ENCODE measurements around the gene LYSMD2. TPM values are rescaled to one million over a fixed set of nuclear protein-coding genes. Genes with fewer than 3 reads are reported as not detected.

The LYSMD2 gene
- polyA plus RNA-seq, 2 of the 4 experiments (the other 2 are of a cell fraction) = 18.3 to 29.2 TPM

GRCh38 chr15:51750186-51750585 is 12.7 kb upstream of the LYSMD2 start:
- no peak overlapping the region for H3K4me2 ChIP-seq
- 35% methylated on average over 4 of the region's 4 CpGs for WGBS (ENCODE audit: missing lambda C conversion rate)
- H3K4me3 ChIP-seq = no peak overlapping the region
- TF ChIP-seq TFCP2L1 (CRISPR knock-in tag; IDR thresholded peaks at IDR 0.05) (no peak), SMC3 (IDR thresholded peaks at IDR 0.05) (no peak), FOXS1 (CRISPR knock-in tag; IDR thresholded peaks at IDR 0.05) (no peak), CTCF (IDR thresholded peaks at IDR 0.05) (no peak), PHF8 (IDR thresholded peaks at IDR 0.05; ENCODE audit: borderline replicate concordance, low read depth) (no peak), CBX2 (IDR thresholded peaks at IDR 0.05; ENCODE audit: borderline replicate concordance, low read depth) (no peak), ZC3H11A (IDR thresholded peaks at IDR 0.05) (no peak), CHD4 (IDR thresholded peaks at IDR 0.05; ENCODE audit: borderline replicate concordance) (no peak), NFE2L2 (conservative IDR thresholded peaks at IDR 0.05; ENCODE audit: low read length) (no peak), ELK1 (IDR thresholded peaks at IDR 0.05; ENCODE audit: low read depth, low read length) (no peak), SREBF2 (IDR thresholded peaks at IDR 0.05) (no peak), KDM1A (IDR thresholded peaks at IDR 0.05; ENCODE audit: low read depth) (no peak), HMGXB4 (CRISPR knock-in tag; IDR thresholded peaks at IDR 0.05; ENCODE audit: borderline replicate concordance) (no peak), KDM5A (IDR thresholded peaks at IDR 0.05) (no peak), CBX8 (IDR thresholded peaks at IDR 0.05) (no peak), NPAS2 (CRISPR knock-in tag; IDR thresholded peaks at IDR 0.05; ENCODE audit: borderline replicate concordance) (no peak), EHF (CRISPR knock-in tag; IDR thresholded peaks at IDR 0.05) (no peak)
- H3K27ac ChIP-seq = no peak overlapping the region
- DNase-seq (ENCODE audit: low read depth in 1 of 2, low spot score in 1 of 2) = no peak
- H3K4me1 ChIP-seq = peaks cover 3% of the 10 kb centered on the region; the same call in 1 of the 3 replicates
- ChIA-PET CTCF (interaction anchor here (16.6 kb wide), 1 partner anchor 23 kb away, joined by 193 read pairs; no protein-coding TSS in a partner anchor), POLR2A (no interaction called here)
- no peak for ATAC-seq
- FAIRE-seq = no peak
- no peaks in the 10 kb centered on the region for H3K9me3 ChIP-seq

GRCh38 chr15:51749307-51749706 is 11.9 kb upstream of the LYSMD2 start:
- FAIRE-seq = no peak
- POLR2A ChIA-PET = interaction anchor here (0.7 kb wide), 1 partner anchor 9 kb away, joined by 3 read pairs; no protein-coding TSS in a partner anchor

More at GRCh38 chr15:51749307-51749706, 11.9 kb upstream of the LYSMD2 start:
- TF ChIP-seq FOSB (CRISPR knock-in tag; IDR thresholded peaks at IDR 0.05) (no peak), CBX8 (IDR thresholded peaks at IDR 0.05) (peak; percentile 85; the same call in 1 of the 2 replicates), RCOR1 (IDR thresholded peaks at IDR 0.05; ENCODE audit: low read depth, low read length) (no peak), SMC3 (IDR thresholded peaks at IDR 0.05) (no peak), FOXS1 (CRISPR knock-in tag; IDR thresholded peaks at IDR 0.05) (no peak), FOSL2 (IDR thresholded peaks at IDR 0.05) (no peak), FOSL2 (CRISPR knock-in tag; IDR thresholded peaks at IDR 0.05) (no peak), MAZ (IDR thresholded peaks at IDR 0.05; ENCODE audit: borderline replicate concordance, low read depth, low read length) (no peak), CTCF (IDR thresholded peaks at IDR 0.05) (no peak), RNF2 (IDR thresholded peaks at IDR 0.05; ENCODE audit: borderline replicate concordance, low read depth) (peak; percentile 92; the same call in 1 of the 2 replicates), HOXB13 (CRISPR knock-in tag; IDR thresholded peaks at IDR 0.05; ENCODE audit: low read depth) (no peak)
- Histone ChIP-seq H3K4me1 (peaks cover 3% of the 10 kb centered on the region; the same call in 1 of the 3 replicates), H3K4me3 (no peak overlapping the region), H3K4me2 (no peak overlapping the region), H3K9me3 (no peaks in the 10 kb centered on the region), H3K27ac (no peak overlapping the region)
- whole genome bisulfite sequencing (ENCODE audit: missing lambda C conversion rate) = 41% methylated on average over 5 of the region's 5 CpGs
- ATAC-seq (no peak), DNase-seq (ENCODE audit: low read depth in 1 of 2, low spot score in 1 of 2) (no peak)
- CTCF ChIA-PET = interaction anchor here (3.6 to 16.6 kb wide), 2 partner anchors 8 to 24 kb away, joined by 9 to 193 read pairs; no protein-coding TSS in a partner anchor
